Neural cell (in vitro differentiated cells): ENCODE data around the gene FGF12.

Experiments used
- CTCF ChIP-seq: fragments of 450-650 bp; IDR thresholded peaks from 2 replicates; pipeline ENCODE4 v1.5.1; 2014; ENCODE audit warnings: antibody characterized with exemption, mild to moderate bottlenecking, moderate library complexity; ENCODE audit not compliant: poor library complexity, severe bottlenecking
- EP300 ChIP-seq: fragments of 450-650 bp; conservative IDR thresholded peaks from 2 replicates; pipeline ENCODE4 v1.6.1; 2014; ENCODE audit warnings: antibody characterized with exemption, mild to moderate bottlenecking, moderate library complexity; ENCODE audit not compliant: poor library complexity, severe bottlenecking
- EZH2 ChIP-seq: fragments of 200-600, 300-800 bp; shearing (Covaris generic), sonication (generic); IDR thresholded peaks from 2 replicates; pipeline ENCODE4 v1.6.1; 2014; ENCODE audit warnings: antibody characterized with exemption, low read length, borderline replicate concordance, mild to moderate bottlenecking; ENCODE audit not compliant: insufficient read depth, poor library complexity, severe bottlenecking
- MXI1 ChIP-seq: fragments of 450-650 bp; conservative IDR thresholded peaks from 2 replicates; pipeline ENCODE4 v1.6.1; 2014; ENCODE audit warnings: antibody characterized with exemption, mild to moderate bottlenecking; ENCODE audit not compliant: poor library complexity, severe bottlenecking
- POLR2AphosphoS5 ChIP-seq: IDR thresholded peaks from 2 replicates; pipeline ENCODE4 v1.6.1; 2012
- RAD21 ChIP-seq: fragments of 450-650 bp; conservative IDR thresholded peaks from 2 replicates; pipeline ENCODE4 v1.6.1; 2014; ENCODE audit warnings: antibody characterized with exemption, mild to moderate bottlenecking, moderate library complexity
- REST ChIP-seq: IDR thresholded peaks from 2 replicates; pipeline ENCODE4 v1.6.1; 2012; ENCODE audit warnings: borderline replicate concordance
- TAF1 ChIP-seq: IDR thresholded peaks from 2 replicates; pipeline ENCODE4 v1.6.1; 2012; ENCODE audit warnings: low read depth

- TF ChIP-seq POLR2AphosphoS5, result no peak
- no peak for TF ChIP-seq EP300
- no peak for TF ChIP-seq RAD21
- no peak for TF ChIP-seq REST
- no peak for TF ChIP-seq CTCF
- no peak for TF ChIP-seq EZH2
- TF ChIP-seq MXI1, result no peak
- TF ChIP-seq TAF1, result no peak
These were observed 334.4 kb downstream of the FGF12 start for GRCh38 chr3:192392986-192393385.
